Natural killer cell (primary cell): ENCODE measurements around the gene LTB4R2. TPM values are rescaled to one million over a fixed set of nuclear protein-coding genes. Genes with fewer than 3 reads are reported as not detected.

Experiments used
- ATAC-seq, 3 donors: fragments of 150-1000 bp in 2 of 3; fragments of 200-7000 bp in 1 of 3; cut with Tn5 transposase; 1 replicate in 1 of 3; 2 replicates in 2 of 3; pipeline ENCODE4 v1.10.0; 2021; ENCODE audit warnings: mild to moderate bottlenecking in 2 of 3, moderate library complexity in 2 of 3
- DNase-seq, 2 donors: peaks; one replicate each; pipeline versions ENCODE4 v3.0.0 to v3.0.0-alpha.2; 2013 to 2021; ENCODE audit warnings: mixed read lengths in 1 of 2
- H3K27ac ChIP-seq: one replicate; pipeline ENCODE4 v1.5.1; 2013; ENCODE audit warnings: mild to moderate bottlenecking, low read length
- H3K27me3 ChIP-seq: one replicate; pipeline ENCODE4 v1.6.1; 2013; ENCODE audit warnings: low read length; ENCODE audit not compliant: control insufficient read depth, insufficient read depth
- H3K36me3 ChIP-seq: one replicate; pipeline ENCODE4 v1.6.1; 2013; ENCODE audit warnings: low read length; ENCODE audit not compliant: control insufficient read depth, insufficient read depth
- H3K4me1 ChIP-seq: one replicate; pipeline ENCODE4 v1.6.1; 2013; ENCODE audit warnings: low read length; ENCODE audit not compliant: control insufficient read depth, insufficient read depth
- H3K4me3 ChIP-seq: one replicate; pipeline ENCODE4 v1.5.1; 2013; ENCODE audit warnings: low read length
- H3K9me3 ChIP-seq: one replicate; pipeline ENCODE4 v1.6.1; 2013; ENCODE audit warnings: low read length; ENCODE audit not compliant: control insufficient read depth, insufficient read depth
- H3K27ac Mint-ChIP-seq, 2 donors: one replicate each; pipeline ENCODE4 v1.8.0; 2022; ENCODE audit warnings: mild to moderate bottlenecking in 2 of 2, mixed read lengths in 2 of 2, moderate library complexity in 1 of 2
- H3K27me3 Mint-ChIP-seq, 2 donors: one replicate each; pipeline ENCODE4 v1.8.0; 2022; ENCODE audit warnings: low read depth in 2 of 2, mixed read lengths in 2 of 2
- H3K36me3 Mint-ChIP-seq: one replicate; pipeline ENCODE4 v1.8.0; 2022; ENCODE audit warnings: mixed read lengths
- H3K4me1 Mint-ChIP-seq, 2 donors: one replicate each; pipeline ENCODE4 v1.8.0; 2022; ENCODE audit warnings: mixed read lengths in 2 of 2
- H3K4me3 Mint-ChIP-seq: one replicate; pipeline ENCODE4 v1.8.0; 2022; ENCODE audit warnings: mild to moderate bottlenecking, moderate library complexity, mixed read lengths
- H3K9me3 Mint-ChIP-seq, 2 donors: one replicate each; pipeline ENCODE4 v1.8.0; 2022; ENCODE audit warnings: mixed read lengths in 2 of 2
- CTCF ChIP-seq: fragments of 200-600 bp; IDR thresholded peaks from one replicate; pipeline ENCODE4 v1.8.0; 2022; ENCODE audit warnings: antibody characterized with exemption
- WGBS: methylation state at CpG from one replicate; pipeline ENCODE4 v1.1.7; 2013; ENCODE audit warnings: missing lambda C conversion rate; ENCODE audit not compliant: insufficient coverage; 5-methylcytosine and 5-hydroxymethylcytosine counted together
- intact Hi-C: fragments of 100-400 bp; cut with micrococcal nuclease; formaldehyde crosslinking; loops from one replicate; pipeline ENCODE4 v1.14.2; 2022
- total RNA-seq, 4 donors: library from RNA; stranded (reverse); fragments of 120-200 nt in 1 of 4; gene quantifications; one replicate each; pipeline versions ENCODE4 v1.2.3 to v1.2.4, GENCODE V29; 2013 to 2022

Gene LTB4R2
- total RNA-seq, 3 donors from 2014 or later (not counting 1 experiment from before 2014, with no cell fraction given) = 27.6 to 40.5 (median 37.4) TPM

DNA sequence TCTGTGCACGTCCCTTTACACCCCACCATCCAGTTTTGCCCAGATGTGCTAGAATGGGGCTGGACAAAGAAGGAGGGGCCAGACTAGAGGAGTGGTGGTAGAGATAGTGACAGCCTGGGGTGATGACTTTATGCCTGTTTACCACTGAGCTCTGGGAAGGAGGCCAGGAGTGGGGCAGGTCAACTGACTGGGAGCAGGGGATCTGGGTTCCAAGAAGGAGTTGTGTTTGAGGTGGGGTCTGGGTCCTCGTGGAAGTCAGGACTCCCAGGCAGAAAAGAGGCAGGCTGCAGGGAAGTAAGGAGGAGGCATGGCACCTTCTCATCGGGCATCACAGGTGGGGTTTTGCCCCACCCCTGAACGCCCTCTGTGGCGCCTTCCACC is 315 bp downstream of the LTB4R2 start:
- ATAC-seq (no peak), DNase-seq (no peak)
- no peaks in the 10 kb centered on the region for H3K27me3 Mint-ChIP-seq
- peak overlapping the region; percentile 94 to 96 for H3K27ac Mint-ChIP-seq
- H3K4me1 Mint-ChIP-seq = peaks cover 64 to 85% of the 10 kb centered on the region in 2 donors
- Histone ChIP-seq H3K4me1 (peaks cover 71% of the 10 kb centered on the region), H3K4me3 (peak overlapping the region; percentile 30), H3K9me3 (no peaks in the 10 kb centered on the region), H3K27me3 (no peaks in the 10 kb centered on the region), H3K27ac (peak overlapping the region; percentile 54), H3K36me3 (peaks cover 27% of the 10 kb centered on the region)
- H3K4me3 Mint-ChIP-seq = peak overlapping the region; percentile 88
- H3K36me3 Mint-ChIP-seq = peaks cover 3% of the 10 kb centered on the region
- TF ChIP-seq CTCF = no peak
- no peaks in the 10 kb centered on the region for H3K9me3 Mint-ChIP-seq
- 4% methylated on average over 4 of the region's 5 CpGs for WGBS
- intact Hi-C loops = loop anchor here (1.0 to 5.0 kb wide), 3 partner anchors 10 to 93 kb away; partner anchors contain the start of genes MDP1 and TINF2

GRCh38 chr14:24310646-24311604 is 985 bp downstream of the LTB4R2 start, which contains the start of gene LTB4R:
LTB4R (plus strand) TSS chr14:24311502; CDS start chr14:24315652, 4,150 bp downstream.
- no peaks in the 10 kb centered on the region for H3K9me3 Mint-ChIP-seq
- Histone ChIP-seq H3K9me3 (no peaks in the 10 kb centered on the region), H3K4me3 (peak within 1 kb of the TSS; percentile 45), H3K27ac (peak within 1 kb of the TSS; percentile 84), H3K4me1 (peaks cover 77% of the 10 kb centered on the region), H3K27me3 (no peaks in the 10 kb centered on the region), H3K36me3 (peaks cover 20% of the 10 kb centered on the region)
- H3K4me3 Mint-ChIP-seq = peak within 1 kb of the TSS; percentile 88
- H3K4me1 Mint-ChIP-seq = peaks cover 71 to 92% of the 10 kb centered on the region in 2 donors
- TF ChIP-seq CTCF = peak; percentile 37
- WGBS = 10% methylated on average over 99 of the region's 99 CpGs
- peak within 1 kb of the TSS; percentile 94 to 96 for H3K27ac Mint-ChIP-seq
- H3K36me3 Mint-ChIP-seq = no peaks in the 10 kb centered on the region
- intact Hi-C loops = loop anchor here (1.0 to 5.0 kb wide), 5 partner anchors 11 to 94 kb away; partner anchors contain the start of genes MDP1, RABGGTA and TINF2
- DNase-seq (peak; percentile 69 to 87), ATAC-seq (peak; percentile 75 to 87 (median 81))
- H3K27me3 Mint-ChIP-seq = no peaks in the 10 kb centered on the region

- H3K36me3 ChIP-seq = peaks cover 9% of the 10 kb centered on the region
- no peaks in the 10 kb centered on the region for H3K27me3 ChIP-seq
- H3K27ac Mint-ChIP-seq = peak overlapping the region; percentile 94 to 96
- H3K4me3 ChIP-seq = peak overlapping the region; percentile 45
- H3K4me3 Mint-ChIP-seq = peak overlapping the region; percentile 88
- H3K4me1 ChIP-seq = peaks cover 78% of the 10 kb centered on the region
- ATAC-seq (peak in 2 of 3 donors; percentile 16 to 34), DNase-seq (peak in 1 of 2 donors; percentile 60)
- intact Hi-C loops = loop anchor here (1.0 to 5.0 kb wide), 4 partner anchors 20 to 95 kb away; partner anchors contain the start of genes MDP1, RABGGTA and TINF2
- H3K4me1 Mint-ChIP-seq = peaks cover 72 to 87% of the 10 kb centered on the region in 2 donors
- H3K27ac ChIP-seq = peak overlapping the region; percentile 84
- 92% methylated on average over 1 of the region's 1 CpG for WGBS
- H3K36me3 Mint-ChIP-seq = no peaks in the 10 kb centered on the region
- H3K9me3 ChIP-seq = no peaks in the 10 kb centered on the region
- H3K27me3 Mint-ChIP-seq = no peaks in the 10 kb centered on the region
- H3K9me3 Mint-ChIP-seq = no peaks in the 10 kb centered on the region
- TF ChIP-seq CTCF = no peak
Observed at GRCh38 chr14:24311837-24312615, 2.1 kb downstream of the LTB4R2 start.
